Stomach (tissue), 9 donors: ENCODE measurements around the gene ANKRD31. TPM values are rescaled to one million over a fixed set of nuclear protein-coding genes. Genes with fewer than 3 reads are reported as not detected.

Source experiments
- DNase-seq, 2 donors: peaks; one replicate each; pipeline versions ENCODE4 v3.0.0 to v3.0.0-alpha.2; 2013 to 2019
- H3K27ac ChIP-seq, 5 donors: fragments of 200-600 bp in 4 of 5; sonication (generic) in 4 of 5; one replicate each; pipeline ENCODE4 v1.5.1; 2013 to 2019; ENCODE audit warnings: mild to moderate bottlenecking in 1 of 5, moderate library complexity in 1 of 5
- H3K27me3 ChIP-seq, 3 donors: fragments of 200-600 bp; sonication (generic); one replicate each; pipeline ENCODE4 v1.5.1; 2017 to 2019; ENCODE audit warnings: mixed run types in 1 of 3
- H3K36me3 ChIP-seq, 4 donors: fragments of 200-600 bp; sonication (generic); 1 replicate in 3 of 4; 2 replicates in 1 of 4; pipeline ENCODE4 v1.5.1; 2016 to 2019
- H3K4me1 ChIP-seq, 4 donors: fragments of 200-600 bp; sonication (generic); one replicate each; pipeline ENCODE4 v1.5.1; 2016 to 2019
- H3K4me3 ChIP-seq, 4 donors: fragments of 200-600 bp; sonication (generic) in 3 of 4; one replicate each; pipeline ENCODE4 v1.5.1; 2016 to 2019; ENCODE audit warnings: mild to moderate bottlenecking in 1 of 4
- H3K9me3 ChIP-seq, 4 donors: fragments of 200-600 bp; sonication (generic); one replicate each; pipeline ENCODE4 v1.5.1; 2016 to 2019
- CTCF ChIP-seq, 7 experiments: fragments of 450-650 bp in 4 of 7; fragments of 200-600 bp in 3 of 7; sonication (generic) in 3 of 7; IDR thresholded peaks; one replicate each; pipeline ENCODE4 v1.5.1; 2016 to 2019; ENCODE audit warnings: antibody characterized with exemption in 7 of 7, control low read depth in 2 of 7, mild to moderate bottlenecking in 1 of 7
- EP300 ChIP-seq: sonication (generic); formaldehyde crosslinking; IDR thresholded peaks from one replicate; pipeline ENCODE4 v1.6.1; 2017; ENCODE audit warnings: antibody characterized with exemption
- POLR2A ChIP-seq, 4 donors: fragments of 450-650 bp; IDR thresholded peaks; one replicate each; pipeline ENCODE4 v1.6.1; 2016; ENCODE audit warnings: antibody characterized with exemption in 4 of 4, control low read depth in 2 of 4, mild to moderate bottlenecking in 1 of 4, moderate library complexity in 1 of 4
- POLR2AphosphoS5 ChIP-seq, 3 donors: sonication (generic); formaldehyde crosslinking; IDR thresholded peaks; one replicate each; pipeline ENCODE4 v1.6.1; 2016; ENCODE audit warnings: antibody characterized with exemption in 3 of 3
- WGBS, 5 donors: extraction: QIAGEN DNeasy Blood & Tissue Kit in 3 of 5; methylation state at CpG; one replicate each; pipeline versions ENCODE4 v1.1.5 to v1.1.7; 2013 to 2018; 5-methylcytosine and 5-hydroxymethylcytosine counted together
- intact Hi-C: fragments of 100-400 bp; cut with DNase I; formaldehyde crosslinking; loops from one replicate; pipeline ENCODE4 v1.15.1; 2023; ENCODE audit warnings: low total_unique reads
- polyA plus RNA-seq, 3 donors: library from polyadenylated mRNA; stranded (reverse); fragments of 200-250 nt; gene quantifications; one replicate each; pipeline ENCODE4 v1.2.3, GENCODE V29; 2013
- total RNA-seq, 5 donors: library from RNA; depleted of rRNA; stranded (reverse); fragments of >200 nt; gene quantifications; one replicate each; pipeline versions ENCODE4 v1.1.0 to v1.2.3, GENCODE V29; 2014 to 2016
- donor health status: healthy with polysubstance abuse.
- donor health status: Bipolar disorder and iron deficiency.
- donor health status: healthy.

Gene ANKRD31
- total and polyA plus RNA-seq, 8 donors: 0.08 to 1.1 (median 0.14) TPM; not detected in 5

DNA sequence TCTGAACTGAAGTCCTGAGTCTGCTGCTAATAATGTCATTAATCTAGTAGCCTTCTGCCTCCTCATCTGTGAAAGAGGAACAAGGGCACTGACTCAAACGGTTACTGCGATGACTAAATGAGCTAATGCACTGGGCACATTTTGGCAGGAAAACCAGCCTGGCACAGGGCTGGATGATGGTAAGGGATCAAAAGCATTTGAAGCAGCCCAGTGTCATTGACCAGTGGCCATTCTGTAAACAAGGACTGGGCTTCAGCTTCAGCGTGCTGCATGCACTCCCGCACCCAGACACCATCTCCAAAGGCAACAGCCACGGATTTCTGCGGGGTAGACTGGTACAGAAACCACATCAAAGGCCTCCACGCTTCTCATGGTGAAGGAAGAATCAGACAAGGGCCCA lies 192.3 kb downstream of the ANKRD31 start:
- H3K36me3 ChIP-seq: peaks cover 0 to 50% (median 36%) of the 10 kb centered on the region in 4 donors
- WGBS, 5 donors: 75 to 89% (median 86%) methylated on average over 7 of the region's 7 CpGs
- no peak overlapping the region for H3K27ac ChIP-seq
- H3K9me3 ChIP-seq: no peaks in the 10 kb centered on the region
- H3K4me1 ChIP-seq: peaks cover 10 to 39% (median 22%) of the 10 kb centered on the region in 4 donors
- H3K4me3 ChIP-seq: no peak overlapping the region
- intact Hi-C loops: no loop called here
- no peak for TF ChIP-seq POLR2A (IDR thresholded peaks at IDR 0.05)
- TF ChIP-seq POLR2AphosphoS5 (IDR thresholded peaks at IDR 0.05): no peak
- TF ChIP-seq EP300: no peak
- TF ChIP-seq CTCF (IDR thresholded peaks at IDR 0.05): no peak
- no peaks in the 10 kb centered on the region for H3K27me3 ChIP-seq
- no peak for DNase-seq

GRCh38 chr5:75043633-75044264 lies 192.9 kb downstream of the ANKRD31 start:
- H3K36me3 ChIP-seq: peaks cover 0 to 50% (median 36%) of the 10 kb centered on the region in 4 donors
- H3K27me3 ChIP-seq: no peaks in the 10 kb centered on the region
- no peak overlapping the region for H3K4me3 ChIP-seq
- intact Hi-C loops: no loop called here
- H3K9me3 ChIP-seq: no peaks in the 10 kb centered on the region
- no peak for DNase-seq
- WGBS, 5 donors: 77 to 88% (median 83%) methylated on average over 7 of the region's 7 CpGs
- H3K27ac ChIP-seq: no peak overlapping the region
- peaks cover 5 to 32% (median 17%) of the 10 kb centered on the region in 4 donors for H3K4me1 ChIP-seq
- TF ChIP-seq POLR2AphosphoS5 (IDR thresholded peaks at IDR 0.05) (no peak), CTCF (IDR thresholded peaks at IDR 0.05) (no peak), EP300 (no peak), POLR2A (IDR thresholded peaks at IDR 0.05) (no peak)

- H3K27ac ChIP-seq: no peak overlapping the region
- no peaks in the 10 kb centered on the region for H3K27me3 ChIP-seq
- no peaks in the 10 kb centered on the region for H3K9me3 ChIP-seq
- TF ChIP-seq POLR2A (IDR thresholded peaks at IDR 0.05) (no peak), POLR2AphosphoS5 (IDR thresholded peaks at IDR 0.05) (no peak), CTCF (IDR thresholded peaks at IDR 0.05) (no peak), EP300 (no peak)
- no peak overlapping the region for H3K4me3 ChIP-seq
- peaks cover 0 to 54% (median 38%) of the 10 kb centered on the region in 4 donors for H3K36me3 ChIP-seq
- H3K4me1 ChIP-seq: peaks cover 0 to 28% (median 16%) of the 10 kb centered on the region in 4 donors
- intact Hi-C loops: no loop called here
- no peak for DNase-seq
- WGBS, 5 donors: 86 to 98% (median 91%) methylated on average over 1 of the region's 1 CpG
Measured at GRCh38 chr5:75042522-75042921, 194.2 kb downstream of the ANKRD31 start.

DNA sequence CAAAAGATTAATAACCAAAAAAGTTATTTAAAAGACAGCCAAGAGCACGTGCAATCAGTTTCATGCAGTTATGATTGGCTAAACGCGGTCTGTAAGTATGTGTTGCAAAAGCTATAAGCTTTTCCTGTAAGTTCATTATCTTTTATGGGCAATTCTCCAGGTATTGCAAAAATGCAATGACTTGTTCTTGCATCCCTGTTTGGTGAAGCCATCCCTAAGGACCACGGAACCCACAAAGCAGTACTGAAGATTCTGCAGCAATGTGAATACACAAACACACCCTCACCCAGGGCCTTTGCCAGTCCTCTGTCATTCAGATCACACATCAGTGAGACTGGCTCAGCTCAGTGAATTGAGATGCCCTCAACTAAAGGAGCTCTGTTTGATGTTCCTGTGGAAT lies 195.7 kb downstream of the ANKRD31 start:
- Histone ChIP-seq H3K4me1 (peaks cover 0 to 25% (median 16%) of the 10 kb centered on the region in 4 donors), H3K27ac (no peak overlapping the region), H3K9me3 (no peaks in the 10 kb centered on the region), H3K36me3 (peaks cover 0 to 45% (median 30%) of the 10 kb centered on the region in 4 donors), H3K4me3 (no peak overlapping the region), H3K27me3 (no peaks in the 10 kb centered on the region)
- intact Hi-C loops: no loop called here
- no peak for TF ChIP-seq POLR2AphosphoS5 (IDR thresholded peaks at IDR 0.05)
- TF ChIP-seq POLR2A (IDR thresholded peaks at IDR 0.05): no peak
- no peak for TF ChIP-seq CTCF (IDR thresholded peaks at IDR 0.05)
- TF ChIP-seq EP300: no peak
- DNase-seq: no peak
- WGBS, 5 donors: 49 to 88% (median 67%) methylated on average over 4 of the region's 4 CpGs
